GM12875 (cell line): ENCODE data around the gene MEI4.

ENCODE experiments used
- H3K4me3 ChIP-seq: one replicate; pipeline ENCODE4 v1.5.1; 2011; ENCODE audit warnings: low read depth, low read length, control low read depth
- TF ChIP-seq, protein P1 (sequence below): IDR thresholded peaks from 2 replicates; pipeline ENCODE4 v1.5.1; 2011; ENCODE audit warnings: low read depth, mild to moderate bottlenecking, control low read depth, inconsistent platforms, low read length, moderate library complexity, borderline replicate concordance; ENCODE audit not compliant: insufficient read depth

MEI4 gene

DNA sequence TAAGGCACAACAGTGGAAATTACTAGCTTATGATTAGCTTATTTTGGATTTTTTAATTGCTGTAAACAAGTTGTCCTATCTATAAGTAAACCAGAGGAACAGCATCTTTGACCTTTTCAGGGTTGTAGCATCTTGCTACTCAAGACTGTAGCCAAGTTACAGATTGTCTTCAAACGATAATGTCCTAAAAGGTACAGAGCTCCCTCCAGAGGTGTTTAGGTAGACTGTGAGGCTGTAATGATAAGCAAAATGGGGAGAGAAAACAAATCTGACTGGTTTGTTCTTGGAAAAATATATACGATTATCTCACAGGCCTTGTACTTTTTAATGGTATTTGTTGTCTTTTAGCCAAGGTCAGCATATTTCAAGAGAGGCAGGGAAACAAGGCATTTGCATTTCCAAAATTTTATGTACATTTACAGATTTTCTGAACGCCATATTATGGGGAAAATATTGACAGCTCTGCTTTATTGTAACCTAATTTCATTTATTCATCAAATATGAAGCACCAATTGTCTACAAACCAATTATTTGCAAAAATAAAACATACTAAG is 273.4 kb downstream of the MEI4 start:
- TF ChIP-seq, protein P1, sequence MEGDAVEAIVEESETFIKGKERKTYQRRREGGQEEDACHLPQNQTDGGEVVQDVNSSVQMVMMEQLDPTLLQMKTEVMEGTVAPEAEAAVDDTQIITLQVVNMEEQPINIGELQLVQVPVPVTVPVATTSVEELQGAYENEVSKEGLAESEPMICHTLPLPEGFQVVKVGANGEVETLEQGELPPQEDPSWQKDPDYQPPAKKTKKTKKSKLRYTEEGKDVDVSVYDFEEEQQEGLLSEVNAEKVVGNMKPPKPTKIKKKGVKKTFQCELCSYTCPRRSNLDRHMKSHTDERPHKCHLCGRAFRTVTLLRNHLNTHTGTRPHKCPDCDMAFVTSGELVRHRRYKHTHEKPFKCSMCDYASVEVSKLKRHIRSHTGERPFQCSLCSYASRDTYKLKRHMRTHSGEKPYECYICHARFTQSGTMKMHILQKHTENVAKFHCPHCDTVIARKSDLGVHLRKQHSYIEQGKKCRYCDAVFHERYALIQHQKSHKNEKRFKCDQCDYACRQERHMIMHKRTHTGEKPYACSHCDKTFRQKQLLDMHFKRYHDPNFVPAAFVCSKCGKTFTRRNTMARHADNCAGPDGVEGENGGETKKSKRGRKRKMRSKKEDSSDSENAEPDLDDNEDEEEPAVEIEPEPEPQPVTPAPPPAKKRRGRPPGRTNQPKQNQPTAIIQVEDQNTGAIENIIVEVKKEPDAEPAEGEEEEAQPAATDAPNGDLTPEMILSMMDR = no peak
- no peak overlapping the region for H3K4me3 ChIP-seq

DNA sequence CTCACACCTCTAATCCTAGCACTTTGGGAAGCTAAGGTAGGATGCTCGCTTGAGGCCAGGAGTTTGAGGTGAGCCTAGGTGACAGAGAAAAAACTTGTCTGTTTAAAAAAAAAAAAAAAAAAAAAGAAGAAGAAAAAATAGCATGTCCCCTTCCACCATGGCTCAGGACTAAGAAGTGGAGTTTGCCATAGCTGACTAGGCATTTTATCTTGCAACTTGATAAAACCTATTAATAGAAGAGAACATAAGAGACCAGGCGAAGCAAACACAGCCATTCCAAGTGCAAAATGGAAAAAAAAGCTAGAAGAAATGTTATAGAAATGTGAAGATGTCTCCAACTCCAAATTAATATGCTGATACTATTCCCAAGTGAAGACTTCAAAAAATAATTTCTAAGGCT is 277.5 kb downstream of the MEI4 start:
- TF ChIP-seq, protein P1 = no peak
- no peak overlapping the region for H3K4me3 ChIP-seq

DNA sequence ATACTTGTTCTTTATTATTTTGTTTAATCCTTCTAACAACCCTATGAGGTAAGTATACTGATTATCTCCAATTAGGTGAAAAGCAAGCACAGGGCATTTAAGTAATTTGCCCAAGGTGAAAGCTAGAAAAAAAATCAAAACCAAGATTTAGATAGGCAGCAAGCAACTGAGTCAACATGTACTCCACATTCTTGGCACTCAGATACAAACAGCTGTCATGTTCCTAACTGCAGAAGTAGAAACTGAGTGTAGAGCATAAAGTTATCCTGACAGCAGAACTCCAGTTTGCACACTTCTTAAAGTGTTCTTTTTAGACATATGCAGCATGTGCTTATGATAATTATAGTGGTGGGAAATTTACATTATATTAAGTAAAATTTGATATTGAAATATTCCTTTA is 278.1 kb downstream of the MEI4 start:
- H3K4me3 ChIP-seq = no peak overlapping the region
- TF ChIP-seq, protein P1 = no peak

DNA sequence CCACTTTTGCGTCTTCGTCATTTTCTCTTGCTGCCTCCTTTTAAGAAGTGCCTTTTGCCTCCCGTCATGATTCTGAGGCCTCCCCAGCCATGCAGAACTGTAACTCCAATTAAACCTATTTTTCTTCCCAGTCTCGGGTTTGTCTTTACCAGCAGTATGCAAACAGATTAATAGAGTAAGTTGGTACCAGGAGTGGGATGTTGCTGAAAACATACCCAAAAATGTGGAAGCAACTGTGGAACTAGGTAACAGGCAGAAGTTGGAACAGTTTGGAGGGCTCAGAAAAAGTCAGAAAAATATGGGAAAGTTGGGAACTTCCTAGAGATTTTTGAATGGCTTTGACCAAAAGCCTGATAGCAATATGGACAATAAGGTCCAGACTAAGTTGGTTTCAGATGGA is 309.2 kb downstream of the MEI4 start:
- TF ChIP-seq, protein P1 = no peak

DNA sequence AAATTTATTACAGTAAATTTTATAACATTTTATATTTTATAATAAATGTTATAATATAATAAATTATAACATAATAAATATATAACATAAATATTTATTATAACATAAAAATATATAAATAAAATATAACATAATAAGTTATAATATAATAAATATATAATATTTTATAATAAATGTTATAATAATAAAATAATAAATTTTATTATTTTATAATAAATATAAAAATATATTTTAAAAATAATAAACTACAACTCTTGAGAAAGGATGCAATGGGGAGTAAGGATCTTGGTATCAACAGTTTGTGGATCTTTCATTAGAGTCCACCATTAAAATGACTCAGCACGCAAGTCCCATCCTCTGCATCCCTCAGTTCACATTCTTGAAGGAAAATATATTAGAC is 312.6 kb downstream of the MEI4 start:
- H3K4me3 ChIP-seq = no peak overlapping the region
- TF ChIP-seq, protein P1 = no peak

More for the DNA sequence above, 309.2 kb downstream of the MEI4 start:
- H3K4me3 ChIP-seq = no peak overlapping the region

DNA sequence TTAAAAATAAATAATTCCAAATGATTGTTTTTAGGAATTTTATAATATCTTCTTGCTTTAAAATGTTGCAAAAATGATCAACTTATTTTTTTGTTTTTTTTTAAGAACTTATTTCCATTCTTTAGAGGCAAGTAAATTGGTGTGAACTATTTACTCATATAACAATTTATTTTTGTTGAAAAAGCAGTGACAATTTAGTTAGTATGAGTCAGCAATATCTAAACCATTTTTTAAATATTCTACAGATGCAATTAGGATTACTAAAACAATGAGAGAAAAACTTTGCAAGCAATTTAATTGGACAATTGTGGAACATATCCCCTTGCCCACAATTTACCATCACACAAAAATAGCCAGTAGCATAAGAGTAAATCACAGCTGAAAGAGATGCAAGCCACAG is 319.5 kb downstream of the MEI4 start:
- TF ChIP-seq, protein P1 = no peak
- H3K4me3 ChIP-seq = no peak overlapping the region
